Stimulated activated naive CD8-positive, alpha-beta T cell treated with anti-CD3 and anti-CD28 coated beads, Interleukin-15, Interleukin-2, amounts not matched to agents 100 ng/mL and 50 ng/mL, for 24 hours (primary cell): ENCODE data around the gene UBTD1.
"Not testable (repeated sequence)": the region's sequence is repeated elsewhere in the genome, so short reads cannot be mapped to it uniquely, and the experiment has no call there.

Experiments used
- H3K27ac Mint-ChIP-seq: one replicate; pipeline ENCODE4 v1.8.0; 2021; ENCODE audit warnings: mild to moderate bottlenecking, mixed read lengths
- H3K27me3 Mint-ChIP-seq: one replicate; pipeline ENCODE4 v1.8.0; 2021; ENCODE audit warnings: mixed read lengths
- H3K36me3 Mint-ChIP-seq: one replicate; pipeline ENCODE4 v1.8.0; 2021; ENCODE audit warnings: low read depth, mixed read lengths
- H3K4me1 Mint-ChIP-seq: one replicate; pipeline ENCODE4 v1.8.0; 2021; ENCODE audit warnings: low read depth, mixed read lengths
- H3K4me3 Mint-ChIP-seq: one replicate; pipeline ENCODE4 v1.8.0; 2021; ENCODE audit warnings: mild to moderate bottlenecking, mixed read lengths
- H3K9me3 Mint-ChIP-seq: one replicate; pipeline ENCODE4 v1.8.0; 2021; ENCODE audit warnings: mixed read lengths

UBTD1 gene

DNA sequence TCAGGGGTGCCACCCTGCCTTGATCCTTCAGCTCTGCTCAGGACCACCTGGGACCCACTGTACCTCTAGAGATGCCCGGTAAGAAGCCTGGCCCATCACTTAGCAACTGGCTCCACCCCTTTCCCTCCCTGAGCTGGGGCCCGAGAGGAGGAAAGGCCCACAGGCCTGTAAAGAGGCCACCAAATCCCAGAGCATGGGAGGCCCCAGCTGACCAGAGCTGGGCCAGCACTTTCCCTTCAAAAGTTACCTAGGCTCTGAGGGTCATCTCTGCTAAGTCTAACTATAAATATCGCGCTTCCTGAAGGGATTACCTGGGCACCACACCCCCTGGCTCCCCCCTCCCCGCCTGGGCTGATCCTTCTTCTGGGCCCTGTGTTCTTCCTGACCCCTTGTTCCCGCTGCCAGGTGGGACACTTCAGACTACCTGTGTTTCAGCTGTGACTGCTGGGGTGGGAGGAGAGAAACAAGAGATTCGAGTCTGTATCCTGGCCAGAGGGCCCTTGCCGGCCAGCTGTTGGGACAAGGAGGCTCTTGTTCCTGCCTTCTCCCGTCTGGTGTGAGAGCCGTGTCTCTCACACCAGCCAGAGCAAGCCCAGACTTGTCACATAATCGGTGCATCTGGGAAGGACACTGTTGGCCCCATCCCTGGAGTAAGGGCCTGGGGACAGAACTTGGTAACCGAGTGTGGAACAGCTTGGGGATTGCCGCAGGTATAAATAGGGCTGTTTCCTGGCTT lies 51.0 kb downstream of the UBTD1 start:
- H3K9me3 Mint-ChIP-seq = no peaks in the 10 kb centered on the region

DNA sequence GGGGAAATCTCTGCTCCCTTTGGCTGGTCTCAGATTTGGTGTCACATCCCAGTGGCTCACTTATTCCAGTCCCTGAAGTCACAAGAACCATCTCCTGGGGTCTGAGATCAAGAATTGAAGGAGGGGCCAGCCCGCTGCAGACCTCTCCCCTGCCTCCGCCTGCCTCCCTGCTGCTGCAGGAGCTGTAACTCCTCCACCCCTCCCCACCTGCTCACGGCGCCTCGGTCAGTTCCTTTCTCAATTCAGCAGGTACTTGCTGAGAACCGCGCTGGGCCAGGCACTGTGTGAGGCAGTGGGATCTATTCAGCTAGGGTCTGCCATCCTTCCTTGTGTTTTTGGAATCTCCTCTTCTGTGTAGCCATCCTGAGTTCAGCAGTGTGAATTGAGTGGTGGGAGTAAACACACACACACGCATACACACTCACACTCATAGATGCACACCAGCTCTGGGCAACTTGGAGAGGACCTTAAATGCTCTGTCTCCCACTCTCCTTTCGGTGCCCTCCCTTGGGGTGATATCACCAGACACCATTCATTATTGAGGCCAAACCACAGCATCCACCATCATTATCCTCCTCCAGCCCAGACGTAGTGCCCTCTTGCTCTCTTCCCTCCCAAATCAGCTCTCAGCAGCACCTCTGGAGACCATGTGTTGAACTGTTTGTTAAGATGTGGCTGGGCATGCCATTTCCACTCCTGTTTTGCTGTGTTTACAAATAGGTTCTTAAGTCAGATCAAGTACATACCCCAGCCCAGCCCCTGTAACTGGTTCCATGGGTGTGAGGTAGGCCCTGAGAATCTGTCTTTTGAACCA lies 51.8 kb downstream of the UBTD1 start:
- Mint-ChIP-seq H3K27me3 (no peaks in the 10 kb centered on the region), H3K9me3 (no peaks in the 10 kb centered on the region), H3K36me3 (no peaks in the 10 kb centered on the region), H3K4me1 (no peaks in the 10 kb centered on the region), H3K4me3 (no peak overlapping the region), H3K27ac (no peak overlapping the region)

More for the DNA sequence above, 51.0 kb downstream of the UBTD1 start:
- Mint-ChIP-seq H3K4me3 (no peak overlapping the region), H3K27me3 (no peaks in the 10 kb centered on the region), H3K36me3 (no peaks in the 10 kb centered on the region), H3K27ac (no peak overlapping the region), H3K4me1 (peaks cover 2% of the 10 kb centered on the region)

DNA sequence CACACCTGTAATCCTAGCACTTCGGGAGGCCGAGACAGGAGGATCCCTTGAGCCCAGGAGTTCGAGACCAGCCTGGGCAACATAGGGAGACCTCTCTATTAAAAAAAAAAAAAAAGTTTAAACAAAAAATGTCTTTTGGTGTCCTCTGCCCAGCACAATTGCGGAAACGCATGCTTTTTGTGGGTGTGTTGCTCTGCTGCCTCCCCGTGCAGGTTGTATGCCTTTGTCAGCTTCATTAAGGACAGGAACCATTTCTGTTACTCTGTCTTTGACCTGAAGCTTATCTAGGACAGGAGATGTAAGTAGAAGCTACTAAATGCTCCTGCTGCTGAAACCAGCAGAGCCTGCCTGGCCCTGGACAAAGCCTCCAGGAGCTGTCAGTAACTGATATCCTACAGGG lies 52.5 kb downstream of the UBTD1 start:
- Mint-ChIP-seq H3K9me3 (no peaks in the 10 kb centered on the region), H3K4me1 (no peaks in the 10 kb centered on the region), H3K27ac (no peak overlapping the region), H3K36me3 (no peaks in the 10 kb centered on the region), H3K4me3 (no peak overlapping the region), H3K27me3 (no peaks in the 10 kb centered on the region)

DNA sequence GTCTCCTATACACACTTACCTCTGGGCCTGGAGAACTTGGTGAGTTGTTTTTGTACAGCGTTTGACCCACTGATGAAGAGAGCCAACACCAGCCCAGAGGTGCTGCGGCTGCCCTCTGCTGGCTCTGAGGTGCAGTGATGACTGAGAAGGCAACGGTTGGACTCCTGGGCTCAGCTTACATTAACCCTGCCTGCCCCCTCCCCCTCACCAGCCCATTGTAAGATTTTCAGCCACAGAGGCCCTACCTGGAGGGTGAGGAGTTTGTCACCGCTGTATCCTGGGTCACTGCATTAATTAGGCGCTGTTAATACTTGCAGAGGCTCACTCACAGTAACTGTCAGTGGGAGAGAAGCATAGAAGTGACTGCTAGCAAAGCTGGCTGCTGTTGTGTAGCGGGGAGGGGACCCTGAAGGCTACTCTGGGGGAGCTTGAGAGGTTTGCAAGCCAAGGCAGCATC lies 54.9 kb downstream of the UBTD1 start:
- no peak overlapping the region for H3K27ac Mint-ChIP-seq
- no peak overlapping the region for H3K4me3 Mint-ChIP-seq
- no peaks in the 10 kb centered on the region for H3K4me1 Mint-ChIP-seq
- no peaks in the 10 kb centered on the region for H3K27me3 Mint-ChIP-seq
- no peaks in the 10 kb centered on the region for H3K9me3 Mint-ChIP-seq
- no peaks in the 10 kb centered on the region for H3K36me3 Mint-ChIP-seq

DNA sequence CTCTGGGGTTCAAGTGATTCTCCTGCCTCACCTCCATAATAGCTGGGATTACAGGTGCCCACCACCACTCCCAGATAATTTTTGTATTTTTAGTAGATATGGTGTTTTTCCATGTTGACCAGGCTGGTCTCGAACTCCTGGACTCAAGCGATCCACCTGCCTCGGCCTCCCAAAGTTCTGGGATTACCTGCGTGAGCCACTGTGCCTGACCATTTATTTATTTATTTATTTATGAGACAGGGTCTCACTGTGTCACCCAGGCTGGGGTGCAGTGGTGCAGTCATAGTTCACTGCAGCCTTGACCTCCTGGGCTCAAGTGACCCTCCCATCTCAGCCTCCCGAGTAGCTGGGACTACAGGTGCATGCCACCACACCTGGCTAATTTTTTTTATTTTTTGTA lies 55.6 kb downstream of the UBTD1 start:
- not testable (repeated sequence) for H3K4me3 Mint-ChIP-seq, H3K9me3 Mint-ChIP-seq, H3K27ac Mint-ChIP-seq, H3K36me3 Mint-ChIP-seq, H3K4me1 Mint-ChIP-seq, H3K27me3 Mint-ChIP-seq

DNA sequence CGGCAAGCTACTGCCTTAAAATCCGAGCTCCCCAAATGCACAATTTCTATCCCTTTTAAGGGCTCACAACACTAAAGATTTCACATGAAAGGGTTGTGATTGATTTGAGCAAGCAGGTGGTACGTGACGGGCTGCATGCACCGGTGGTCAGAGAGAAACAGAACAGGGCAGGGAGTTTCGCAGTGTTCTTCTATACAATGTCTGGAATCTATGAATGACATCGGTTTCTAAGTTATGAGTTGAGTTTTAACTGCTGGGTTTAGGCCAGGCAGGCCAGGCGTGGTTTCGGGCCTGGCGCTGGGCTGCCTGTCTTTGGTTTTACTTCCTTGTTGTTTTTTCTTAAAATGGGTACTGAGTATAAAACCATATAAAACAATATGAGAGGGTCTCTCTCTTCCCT lies 56.8 kb downstream of the UBTD1 start:
- not testable (repeated sequence) for H3K4me3 Mint-ChIP-seq, H3K4me1 Mint-ChIP-seq, H3K27ac Mint-ChIP-seq, H3K9me3 Mint-ChIP-seq, H3K27me3 Mint-ChIP-seq, H3K36me3 Mint-ChIP-seq

DNA sequence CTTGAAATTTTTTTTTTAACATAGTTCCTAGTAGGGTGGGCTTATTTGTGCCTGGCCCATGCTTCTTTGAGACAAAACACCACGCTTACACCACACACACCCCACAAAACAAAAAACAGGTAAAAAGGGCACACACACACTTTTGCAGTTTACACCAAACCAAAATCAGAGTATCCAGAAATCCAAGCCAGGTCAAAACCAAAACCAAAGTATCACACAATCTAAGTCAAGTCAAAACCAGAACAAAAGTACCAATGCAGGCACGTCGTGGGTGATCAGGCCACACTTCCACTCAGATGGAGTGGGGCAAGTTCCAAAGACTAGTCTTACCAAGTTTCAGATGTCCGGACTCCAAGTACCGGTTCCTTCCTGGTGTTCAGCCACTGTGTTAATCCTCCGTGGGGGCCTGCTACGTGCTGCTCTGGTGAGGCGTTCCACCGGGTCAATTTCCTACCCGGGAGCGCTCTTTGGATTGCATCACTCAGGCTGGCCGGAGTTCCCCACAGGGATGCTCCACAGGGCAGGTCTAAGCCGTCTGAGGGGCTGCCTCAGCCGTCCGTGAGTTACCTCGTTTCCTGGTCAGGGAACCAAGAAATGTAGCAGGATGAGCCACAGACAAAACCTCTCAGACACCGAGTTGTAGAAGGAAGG lies 62.1 kb downstream of the UBTD1 start:
- not testable (repeated sequence) for H3K27me3 Mint-ChIP-seq, H3K4me3 Mint-ChIP-seq, H3K4me1 Mint-ChIP-seq, H3K27ac Mint-ChIP-seq, H3K9me3 Mint-ChIP-seq, H3K36me3 Mint-ChIP-seq

DNA sequence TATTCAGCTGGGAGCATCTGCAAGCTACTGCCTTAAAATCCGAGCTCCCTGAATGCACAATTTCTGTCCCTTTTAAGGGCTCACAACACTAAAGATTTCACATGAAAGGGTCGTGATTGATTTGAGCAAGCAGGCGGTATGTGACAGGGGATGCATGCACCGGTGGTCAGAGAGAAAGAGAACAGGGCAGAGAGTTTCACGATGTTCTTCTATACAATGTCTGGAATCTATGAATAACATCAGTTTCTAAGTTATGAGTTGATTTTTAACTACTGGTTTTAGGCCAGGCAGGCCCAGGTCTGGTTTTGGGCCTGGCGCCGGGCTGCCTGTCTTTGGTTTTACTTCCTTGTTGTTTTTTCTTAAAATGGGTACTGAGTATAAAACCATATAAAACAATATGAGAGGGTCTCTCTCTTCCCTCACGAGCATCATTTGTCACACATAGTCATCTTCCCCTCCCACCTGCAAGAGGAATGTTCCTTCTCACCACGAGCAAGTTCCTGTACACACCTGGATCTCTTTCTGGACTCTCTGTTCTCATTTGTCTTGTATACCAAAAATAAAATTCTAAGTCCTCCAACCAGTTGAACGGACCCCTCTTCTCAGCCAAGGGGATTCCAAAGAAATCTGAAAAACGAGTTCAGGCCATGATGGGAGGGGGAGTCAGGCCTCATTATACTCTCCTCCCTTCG lies 62.8 kb downstream of the UBTD1 start:
- not testable (repeated sequence) for H3K36me3 Mint-ChIP-seq, H3K4me3 Mint-ChIP-seq, H3K4me1 Mint-ChIP-seq, H3K27me3 Mint-ChIP-seq, H3K9me3 Mint-ChIP-seq, H3K27ac Mint-ChIP-seq

DNA sequence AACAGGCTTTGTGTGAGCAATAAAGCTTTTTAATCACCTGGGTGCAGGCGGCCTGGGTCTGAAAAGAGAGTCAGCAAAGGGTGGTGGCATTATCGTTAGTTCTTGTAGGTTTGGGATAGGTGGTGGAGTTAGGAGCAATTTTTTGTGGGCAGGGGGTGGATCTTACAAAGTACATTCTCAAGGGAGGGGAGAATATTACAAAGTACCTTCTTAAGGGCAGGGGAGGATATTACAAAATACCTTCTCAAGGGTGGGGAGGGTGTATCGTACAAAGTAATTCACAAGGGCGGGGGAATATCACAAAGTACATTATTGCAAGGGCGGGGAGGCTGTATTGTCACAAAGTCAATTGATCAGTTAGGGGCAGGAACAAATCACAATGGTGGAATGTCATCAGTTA lies 63.6 kb downstream of the UBTD1 start:
- H3K36me3 Mint-ChIP-seq, H3K27me3 Mint-ChIP-seq, H3K27ac Mint-ChIP-seq, H3K4me1 Mint-ChIP-seq, H3K4me3 Mint-ChIP-seq, H3K9me3 Mint-ChIP-seq: not testable (repeated sequence)

DNA sequence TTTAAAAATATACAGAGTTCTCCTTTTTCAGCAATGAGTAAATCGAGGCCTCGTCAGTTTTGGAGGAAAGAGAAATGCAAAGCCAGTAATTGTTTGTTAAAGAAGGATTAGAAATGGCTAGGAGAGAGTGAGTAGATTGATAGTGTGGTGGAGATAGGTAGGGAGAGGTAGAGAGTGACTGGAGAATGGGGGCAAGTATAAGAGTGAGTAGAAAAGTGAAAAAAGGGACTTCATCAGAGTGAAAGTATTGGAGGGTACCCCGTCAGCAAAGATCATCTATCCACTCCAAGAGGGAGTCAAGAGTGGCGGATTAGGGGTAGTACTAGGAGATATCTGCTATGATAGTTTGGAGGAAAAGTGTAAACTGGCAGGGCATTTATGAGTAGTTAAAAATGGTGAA lies 64.6 kb downstream of the UBTD1 start:
- no peak overlapping the region for H3K27ac Mint-ChIP-seq
- no peaks in the 10 kb centered on the region for H3K9me3 Mint-ChIP-seq
- H3K4me3 Mint-ChIP-seq = no peak overlapping the region
- H3K27me3 Mint-ChIP-seq = no peaks in the 10 kb centered on the region
- H3K36me3 Mint-ChIP-seq = no peaks in the 10 kb centered on the region
- no peaks in the 10 kb centered on the region for H3K4me1 Mint-ChIP-seq

DNA sequence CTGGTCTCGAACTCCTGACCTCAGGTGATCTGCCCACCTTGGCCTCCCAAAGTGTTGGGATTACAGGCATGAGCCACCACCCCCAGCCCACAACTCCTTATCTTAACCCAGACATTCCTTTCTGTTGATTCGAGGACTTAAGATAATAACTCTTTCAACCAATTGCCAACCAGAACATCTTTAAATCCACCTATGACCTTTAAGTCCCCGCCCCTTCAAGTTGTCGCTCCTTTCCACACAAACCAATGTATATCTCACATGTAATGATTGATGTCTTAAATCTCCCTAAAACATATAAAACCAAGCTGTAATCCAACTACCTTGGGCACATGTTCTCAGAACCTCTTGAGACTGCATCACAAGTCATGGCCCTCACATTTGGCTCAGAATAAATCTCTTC lies 66.1 kb downstream of the UBTD1 start:
- H3K4me3 Mint-ChIP-seq = no peak overlapping the region
- no peaks in the 10 kb centered on the region for H3K9me3 Mint-ChIP-seq
- no peaks in the 10 kb centered on the region for H3K36me3 Mint-ChIP-seq
- no peaks in the 10 kb centered on the region for H3K27me3 Mint-ChIP-seq
- H3K27ac Mint-ChIP-seq = no peak overlapping the region
- no peaks in the 10 kb centered on the region for H3K4me1 Mint-ChIP-seq

DNA sequence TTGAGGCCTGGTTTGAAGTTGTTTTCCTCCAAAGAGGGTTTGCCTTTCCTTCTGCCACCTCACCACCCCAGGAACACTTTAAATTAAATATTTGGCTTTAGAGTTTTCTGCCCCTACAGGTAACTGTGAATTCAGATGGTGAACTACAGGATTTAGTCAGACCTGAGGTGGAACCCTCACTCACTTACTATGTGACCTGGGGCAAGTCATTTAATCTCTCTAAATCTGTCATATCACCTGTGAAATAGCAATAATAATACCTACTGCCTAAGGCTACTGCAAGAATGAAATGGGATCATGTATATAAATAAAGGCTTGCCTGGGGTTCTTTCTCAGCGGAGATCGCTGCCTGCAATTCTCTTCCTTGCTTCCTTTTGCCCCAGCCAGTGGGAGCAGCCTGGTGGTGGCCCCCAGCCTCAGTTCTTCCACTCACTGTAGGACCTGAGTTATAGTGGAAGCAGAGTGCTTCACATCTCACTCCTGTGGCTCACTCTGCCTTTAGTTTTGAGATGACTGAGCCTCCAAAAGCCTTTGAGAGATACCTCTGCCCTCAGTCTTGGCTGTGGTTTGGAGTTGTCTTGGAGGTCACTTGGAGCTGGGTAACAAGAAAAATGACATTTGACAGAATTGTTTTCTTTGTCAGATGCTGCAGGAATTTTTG lies 67.7 kb downstream of the UBTD1 start:
- H3K27ac Mint-ChIP-seq = no peak overlapping the region
- H3K4me3 Mint-ChIP-seq = no peak overlapping the region
- H3K9me3 Mint-ChIP-seq = no peaks in the 10 kb centered on the region
- no peaks in the 10 kb centered on the region for H3K4me1 Mint-ChIP-seq
- H3K36me3 Mint-ChIP-seq = no peaks in the 10 kb centered on the region
- no peaks in the 10 kb centered on the region for H3K27me3 Mint-ChIP-seq

DNA sequence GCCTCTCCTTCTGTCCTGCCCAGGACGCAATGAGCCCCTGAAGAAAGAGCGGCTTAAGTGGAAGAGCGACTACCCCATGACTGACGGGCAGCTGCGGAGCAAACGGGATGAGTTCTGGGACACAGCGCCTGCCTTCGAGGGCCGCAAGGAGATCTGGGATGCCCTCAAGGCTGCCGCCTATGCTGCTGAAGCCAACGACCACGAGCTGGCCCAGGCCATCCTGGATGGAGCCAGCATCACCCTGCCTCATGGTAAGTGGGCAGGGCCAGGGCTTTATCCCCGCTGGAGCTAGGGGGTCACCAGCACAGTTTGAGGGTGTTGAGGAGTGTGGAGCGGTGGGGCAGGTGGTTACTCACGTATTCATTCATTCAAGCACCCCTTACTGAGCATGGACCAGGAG lies 69.2 kb downstream of the UBTD1 start:
- H3K27ac Mint-ChIP-seq = no peak overlapping the region
- H3K27me3 Mint-ChIP-seq = no peaks in the 10 kb centered on the region
- no peaks in the 10 kb centered on the region for H3K4me1 Mint-ChIP-seq
- H3K9me3 Mint-ChIP-seq = no peaks in the 10 kb centered on the region
- H3K4me3 Mint-ChIP-seq = no peak overlapping the region
- no peaks in the 10 kb centered on the region for H3K36me3 Mint-ChIP-seq

DNA sequence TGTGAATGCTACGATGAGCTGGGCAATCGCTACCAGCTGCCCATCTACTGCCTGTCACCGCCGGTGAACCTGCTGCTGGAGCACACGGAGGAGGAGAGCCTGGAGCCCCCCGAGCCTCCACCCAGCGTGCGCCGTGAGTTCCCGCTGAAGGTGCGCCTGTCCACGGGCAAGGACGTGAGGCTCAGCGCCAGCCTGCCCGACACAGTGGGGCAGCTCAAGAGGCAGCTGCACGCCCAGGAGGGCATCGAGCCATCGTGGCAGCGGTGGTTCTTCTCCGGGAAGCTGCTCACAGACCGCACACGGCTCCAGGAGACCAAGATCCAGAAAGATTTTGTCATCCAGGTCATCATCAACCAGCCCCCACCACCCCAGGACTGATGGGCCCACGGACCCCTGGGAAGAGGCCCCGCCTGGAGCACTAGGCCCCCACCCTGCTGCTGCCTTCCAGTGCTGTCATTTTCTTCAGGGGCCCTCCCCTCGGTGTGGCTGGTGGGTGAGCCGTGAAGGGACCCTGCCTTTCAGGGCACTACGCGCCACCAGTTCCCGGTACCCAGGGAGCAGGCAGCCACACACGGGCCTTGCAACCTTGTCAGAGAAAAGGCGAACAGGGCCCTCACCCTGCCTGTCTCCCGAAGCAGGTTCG lies 71.5 kb downstream of the UBTD1 start:
- H3K4me1 Mint-ChIP-seq = no peaks in the 10 kb centered on the region

More for the DNA sequence above, 71.5 kb downstream of the UBTD1 start:
- no peaks in the 10 kb centered on the region for H3K9me3 Mint-ChIP-seq
- no peak overlapping the region for H3K4me3 Mint-ChIP-seq
- H3K36me3 Mint-ChIP-seq = no peaks in the 10 kb centered on the region
- no peaks in the 10 kb centered on the region for H3K27me3 Mint-ChIP-seq
- no peak overlapping the region for H3K27ac Mint-ChIP-seq
